Activated gamma-delta T cell treated with anti-CD3 and anti-CD28 coated beads, Interleukin-2, amount 50 U/mL, for 16 hours (primary cell): ENCODE results near the gene NTN5.
A peak's percentile ranks its signal among the peaks of the same experiment; 100 is the strongest.

ENCODE experiments used
- DNase-seq: peaks from one replicate; pipeline ENCODE4 v3.0.0-alpha.2; 2020; ENCODE audit warnings: low read depth

The NTN5 gene

GRCh38 chr19:48629599-48630295, 43.1 kb downstream of the NTN5 start:
- no peak for DNase-seq

GRCh38 chr19:48629297-48629598, 43.6 kb downstream of the NTN5 start:
- no peak for DNase-seq

DNA sequence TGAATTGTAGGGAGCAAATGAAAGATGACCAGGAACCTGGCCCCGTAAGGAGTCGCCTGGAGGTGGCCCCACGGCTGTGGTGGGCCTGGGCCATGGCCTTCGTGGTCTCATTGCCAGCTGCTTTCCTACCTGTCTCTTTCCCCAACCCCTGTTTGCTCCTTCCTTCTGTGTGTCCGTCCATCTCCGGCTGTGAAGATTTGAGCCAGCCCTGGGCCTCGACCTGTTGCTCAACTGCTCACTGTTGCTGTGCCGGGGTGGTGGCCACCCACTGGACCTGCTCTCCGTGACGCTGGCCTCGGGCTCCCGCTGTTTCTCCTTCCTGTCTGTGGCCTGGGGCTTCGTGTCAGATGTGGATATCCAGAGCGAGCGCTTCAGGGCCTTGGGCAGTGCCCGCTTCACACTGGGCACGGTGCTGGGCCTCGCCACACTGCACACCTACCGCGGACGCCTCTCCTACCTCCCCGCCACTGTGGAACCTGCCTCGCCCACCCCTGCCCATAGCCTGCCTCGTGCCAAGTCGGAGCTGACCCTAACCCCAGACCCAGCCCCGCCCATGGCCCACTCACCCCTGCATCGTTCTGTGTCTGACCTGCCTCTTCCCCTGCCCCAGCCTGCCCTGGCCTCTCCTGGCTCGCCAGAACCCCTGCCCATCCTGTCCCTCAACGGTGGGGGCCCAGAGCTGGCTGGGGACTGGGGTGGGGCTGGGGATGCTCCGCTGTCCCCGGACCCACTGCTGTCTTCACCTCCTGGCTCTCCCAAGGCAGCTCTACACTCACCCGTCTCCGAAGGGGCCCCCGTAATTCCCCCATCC, 44.1 kb downstream of the NTN5 start:
- no peak for DNase-seq

DNA sequence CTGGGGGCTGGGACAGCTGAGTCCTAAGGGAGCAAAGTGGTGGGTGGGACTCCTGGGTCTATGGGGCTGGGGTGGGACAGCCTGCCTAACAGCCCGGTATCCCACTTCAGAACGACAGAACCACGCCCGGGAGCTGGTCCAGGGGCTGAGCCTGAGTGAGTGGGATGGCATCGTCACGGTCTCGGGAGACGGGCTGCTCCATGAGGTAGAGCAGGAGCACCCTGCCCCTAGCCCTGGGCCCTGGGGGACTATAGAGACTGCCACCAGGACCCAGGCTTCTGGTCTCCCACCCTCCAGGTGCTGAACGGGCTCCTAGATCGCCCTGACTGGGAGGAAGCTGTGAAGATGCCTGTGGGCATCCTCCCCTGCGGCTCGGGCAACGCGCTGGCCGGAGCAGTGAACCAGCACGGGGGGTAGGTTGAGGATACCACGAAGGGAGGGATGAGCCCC, 44.9 kb downstream of the NTN5 start:
- no peak for DNase-seq

- no peak for DNase-seq
These were observed 45.5 kb downstream of the NTN5 start for GRCh38 chr19:48627201-48627864.

DNA sequence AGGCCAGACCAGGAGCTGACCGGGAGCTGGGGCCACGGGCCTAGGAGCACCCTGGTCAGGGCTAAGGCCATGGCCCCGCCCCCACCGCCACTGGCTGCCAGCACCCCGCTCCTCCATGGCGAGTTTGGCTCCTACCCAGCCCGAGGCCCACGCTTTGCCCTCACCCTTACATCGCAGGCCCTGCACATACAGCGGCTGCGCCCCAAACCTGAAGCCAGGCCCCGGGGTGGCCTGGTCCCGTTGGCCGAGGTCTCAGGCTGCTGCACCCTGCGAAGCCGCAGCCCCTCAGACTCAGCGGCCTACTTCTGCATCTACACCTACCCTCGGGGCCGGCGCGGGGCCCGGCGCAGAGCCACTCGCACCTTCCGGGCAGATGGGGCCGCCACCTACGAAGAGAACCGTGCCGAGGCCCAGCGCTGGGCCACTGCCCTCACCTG, 46.9 kb downstream of the NTN5 start:
- no peak for DNase-seq

DNA sequence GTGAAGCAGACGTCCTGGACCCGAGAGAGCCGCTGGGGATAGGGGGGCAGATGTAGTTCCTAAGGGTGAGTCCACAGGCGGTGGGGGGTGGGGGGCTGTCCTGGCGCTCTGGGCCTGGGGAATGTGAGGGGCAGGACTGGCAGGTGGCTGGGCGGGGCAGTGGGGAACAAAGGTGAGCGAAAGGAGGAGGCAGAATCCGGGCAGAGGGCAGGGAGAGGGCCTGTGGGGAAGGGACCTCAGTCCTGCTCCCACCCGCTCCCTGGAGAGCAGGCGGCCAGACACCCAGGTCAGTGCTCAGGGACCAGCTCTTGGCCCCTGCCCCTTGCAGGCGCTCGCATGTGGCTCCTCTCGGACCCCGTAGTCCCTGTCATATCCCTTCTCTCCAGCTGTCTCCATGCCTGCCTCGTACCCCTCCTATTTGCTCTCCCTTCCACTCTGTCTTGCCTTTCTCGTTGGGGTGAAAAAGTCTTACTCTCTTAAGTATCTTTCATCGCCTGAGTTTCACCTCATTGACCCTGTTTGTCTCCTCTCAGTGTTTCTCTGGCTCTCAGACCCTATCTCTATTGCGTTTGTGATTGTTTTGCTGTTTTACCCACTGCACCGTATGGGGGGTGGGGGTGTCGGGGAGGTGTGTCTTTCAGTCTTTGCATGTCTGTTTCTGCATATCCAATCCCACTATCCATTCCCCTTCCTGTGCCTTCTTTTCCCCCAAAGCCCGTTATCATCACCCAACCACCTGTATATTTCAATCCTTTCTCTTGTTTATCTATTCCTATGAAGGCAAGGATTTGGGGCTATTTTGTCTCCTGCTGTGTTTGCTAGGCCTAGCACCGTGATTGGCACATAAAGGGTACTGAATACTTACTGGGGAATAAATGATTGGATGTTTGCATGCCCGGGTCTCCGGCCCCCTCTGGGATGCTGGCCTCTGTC, 47.8 kb downstream of the NTN5 start:
- DNase-seq: no peak

GRCh38 chr19:48624067-48624594, 48.7 kb downstream of the NTN5 start:
- DNase-seq: peak; percentile 94

- no peak for DNase-seq
These were observed 49.2 kb downstream of the NTN5 start for GRCh38 chr19:48623556-48624066.

GRCh38 chr19:48619692-48620585, 52.9 kb downstream of the NTN5 start:
- DNase-seq: no peak

GRCh38 chr19:48618916-48619691, 53.7 kb downstream of the NTN5 start, which contains the start of the genes RPL18 and SPHK2:
RPL18 (minus strand) TSS chr19:48619178; CDS start chr19:48619143, 35 bp downstream.
SPHK2 (plus strand) TSS chr19:48619506; CDS start chr19:48620515, 1,009 bp downstream.
- peak; percentile 95 for DNase-seq

DNA sequence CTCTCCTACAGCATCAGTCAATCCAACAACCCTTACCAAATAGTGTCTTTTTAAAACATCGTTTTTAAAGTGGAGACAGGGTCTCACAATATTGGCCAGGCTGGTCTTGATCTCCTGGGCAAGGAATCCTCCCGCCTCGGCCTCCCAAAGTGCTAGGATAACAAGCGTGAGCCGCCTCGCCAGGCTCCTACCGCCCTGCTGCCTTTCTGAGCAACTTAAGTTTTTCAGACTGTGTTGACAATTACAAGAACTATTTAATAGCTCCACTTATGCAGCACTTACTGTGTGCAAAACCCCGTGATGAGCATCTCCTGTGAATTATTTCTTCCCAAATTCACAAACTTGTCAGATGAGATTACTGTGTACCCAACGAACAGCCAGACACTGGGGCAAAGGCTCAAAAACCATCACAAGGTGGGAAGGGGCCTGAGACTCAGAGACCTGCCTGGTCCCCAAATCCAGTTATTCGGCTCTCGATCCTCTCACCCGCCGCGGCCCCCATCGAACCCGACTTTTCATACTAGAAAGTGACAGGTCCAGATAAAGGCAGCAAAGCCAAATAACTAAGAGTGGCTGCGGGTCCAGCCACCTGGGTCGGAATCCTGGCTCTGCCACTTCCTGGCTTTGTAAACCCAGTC, 54.4 kb downstream of the NTN5 start:
- no peak for DNase-seq

DNA sequence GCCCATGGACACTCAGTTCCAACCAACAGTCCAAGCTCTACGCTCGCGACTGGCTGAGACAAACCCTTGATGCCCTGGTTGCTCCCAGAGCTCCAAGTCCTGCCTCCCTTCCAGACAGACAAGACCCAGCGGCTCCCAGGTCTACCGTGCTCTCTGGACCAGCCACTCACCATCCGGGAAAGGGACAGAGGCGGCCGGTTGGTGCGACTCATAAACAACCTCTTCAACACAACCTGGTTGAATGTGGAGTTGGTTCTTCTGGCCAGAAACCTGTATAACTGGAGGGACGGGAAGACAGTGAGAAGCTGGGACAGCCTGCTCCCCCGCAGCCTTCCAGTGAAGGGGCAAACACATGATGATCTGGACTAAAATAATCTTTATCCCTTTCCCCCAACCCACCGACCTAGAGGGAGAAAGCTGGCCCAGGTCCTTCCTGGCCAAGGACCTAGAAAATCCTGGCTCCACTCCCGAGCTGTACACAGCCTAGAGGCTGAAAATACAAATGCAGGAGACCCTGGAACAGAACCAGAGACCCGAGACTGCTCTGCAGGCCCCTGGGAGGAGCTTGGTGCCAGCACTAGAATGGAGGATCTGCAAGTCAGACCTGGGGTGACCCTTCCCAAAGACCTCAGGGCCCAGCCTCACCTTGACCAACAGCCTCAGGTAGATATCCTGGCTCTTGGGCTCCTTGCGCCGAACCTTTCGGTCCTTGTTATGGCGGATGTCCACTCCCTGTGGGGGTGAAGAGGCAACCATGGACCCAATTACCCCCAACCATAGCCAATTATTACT, 55.5 kb downstream of the NTN5 start:
- DNase-seq: no peak

DNA sequence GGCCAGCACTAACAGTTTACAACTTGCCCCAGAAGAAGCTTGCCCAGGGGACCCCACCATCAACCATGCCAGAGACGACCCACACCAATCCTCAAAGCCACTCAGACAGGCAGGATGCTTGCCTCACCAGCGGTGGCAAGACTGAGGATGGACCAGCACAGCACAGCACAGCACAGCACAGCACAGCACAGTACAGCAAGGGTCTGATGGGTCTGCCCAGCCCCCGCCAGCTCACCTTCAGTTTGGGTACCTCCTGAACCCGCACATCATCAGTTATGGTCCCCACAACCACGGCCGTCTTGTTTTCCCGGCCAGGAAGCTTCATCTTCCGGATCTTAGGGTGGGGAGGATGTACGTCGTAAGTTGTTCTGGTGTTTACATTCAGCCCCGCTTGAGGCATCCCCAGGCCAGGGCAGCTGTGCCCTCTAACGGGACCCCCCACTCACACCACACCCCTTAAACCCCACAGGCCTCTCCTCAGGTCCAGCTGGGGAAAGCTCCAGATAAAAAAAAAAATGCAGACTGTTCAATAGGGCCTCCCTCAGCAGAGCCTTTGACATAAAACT, 56.2 kb downstream of the NTN5 start:
- no peak for DNase-seq

GRCh38 chr19:48616041-48616436, 56.8 kb downstream of the NTN5 start:
- DNase-seq: no peak

- no peak for DNase-seq
These were observed 57.4 kb downstream of the NTN5 start for GRCh38 chr19:48615231-48616040.
